SK-N-SH treated with all-trans-retinoic acid at 6 μM for 48 hours (cell line): Measurements from ENCODE around the gene CREB3.

Source experiments
- ARNTL ChIP-seq: fragments of 450-650 bp; formaldehyde crosslinking; IDR thresholded peaks from 2 replicates; pipeline ENCODE4 v1.5.0; 2020; ENCODE audit warnings: low read depth, mild to moderate bottlenecking, moderate library complexity, borderline replicate concordance
- BACH2 ChIP-seq: fragments of 250-450 bp; sonication (Bioruptor Pico); IDR thresholded peaks from 2 replicates; pipeline ENCODE4 v1.9.0; 2021; ENCODE audit warnings: mild to moderate bottlenecking, borderline replicate concordance
- ISL1 ChIP-seq: fragments of 250-450 bp; sonication (Bioruptor Pico); IDR thresholded peaks from 2 replicates; pipeline ENCODE4 v2.1.2; 2022; ENCODE audit warnings: mild to moderate bottlenecking, moderate library complexity
- OSR1 ChIP-seq: fragments of 250-450 bp; sonication (Bioruptor Pico); IDR thresholded peaks from 2 replicates; pipeline ENCODE4 v1.8.0; 2022; ENCODE audit warnings: moderate library complexity, mild to moderate bottlenecking, inconsistent platforms
- PPARA ChIP-seq: fragments of 250-450 bp; sonication (Bioruptor Pico); IDR thresholded peaks from 2 replicates; pipeline ENCODE4 v1.5.0; 2020; ENCODE audit warnings: mild to moderate bottlenecking, borderline replicate concordance
- RARB ChIP-seq: fragments of 250-450 bp; sonication (Bioruptor Pico); IDR thresholded peaks from 2 replicates; pipeline ENCODE4 v1.8.0; 2021; ENCODE audit warnings: mild to moderate bottlenecking, moderate library complexity
- TCF4 ChIP-seq: fragments of 250-450 bp; sonication (Bioruptor Pico); IDR thresholded peaks from 2 replicates; pipeline ENCODE4 v1.8.0; 2021; ENCODE audit warnings: mild to moderate bottlenecking, moderate library complexity, borderline replicate concordance
- ZFP3 ChIP-seq: fragments of 250-450 bp; sonication (Bioruptor Pico); IDR thresholded peaks from 2 replicates; pipeline ENCODE4 v1.5.0; 2020; ENCODE audit warnings: mild to moderate bottlenecking, moderate library complexity
- ZFP30 ChIP-seq: fragments of 450-650 bp; formaldehyde crosslinking; IDR thresholded peaks from 2 replicates; pipeline ENCODE4 v1.5.0; 2022; ENCODE audit warnings: mild to moderate bottlenecking, moderate library complexity
- TF ChIP-seq, protein P1 (sequence below): fragments of 250-450 bp; sonication (Bioruptor Pico); IDR thresholded peaks from 2 replicates; pipeline ENCODE4 v1.5.1; 2020; ENCODE audit warnings: low read depth, mild to moderate bottlenecking, moderate library complexity
- TF ChIP-seq, protein P2 (sequence below): fragments of 250-450 bp; sonication (Bioruptor Pico); IDR thresholded peaks from 2 replicates; pipeline ENCODE4 v1.8.0; 2021; ENCODE audit warnings: low read depth, mild to moderate bottlenecking, moderate library complexity, borderline replicate concordance

DNA sequence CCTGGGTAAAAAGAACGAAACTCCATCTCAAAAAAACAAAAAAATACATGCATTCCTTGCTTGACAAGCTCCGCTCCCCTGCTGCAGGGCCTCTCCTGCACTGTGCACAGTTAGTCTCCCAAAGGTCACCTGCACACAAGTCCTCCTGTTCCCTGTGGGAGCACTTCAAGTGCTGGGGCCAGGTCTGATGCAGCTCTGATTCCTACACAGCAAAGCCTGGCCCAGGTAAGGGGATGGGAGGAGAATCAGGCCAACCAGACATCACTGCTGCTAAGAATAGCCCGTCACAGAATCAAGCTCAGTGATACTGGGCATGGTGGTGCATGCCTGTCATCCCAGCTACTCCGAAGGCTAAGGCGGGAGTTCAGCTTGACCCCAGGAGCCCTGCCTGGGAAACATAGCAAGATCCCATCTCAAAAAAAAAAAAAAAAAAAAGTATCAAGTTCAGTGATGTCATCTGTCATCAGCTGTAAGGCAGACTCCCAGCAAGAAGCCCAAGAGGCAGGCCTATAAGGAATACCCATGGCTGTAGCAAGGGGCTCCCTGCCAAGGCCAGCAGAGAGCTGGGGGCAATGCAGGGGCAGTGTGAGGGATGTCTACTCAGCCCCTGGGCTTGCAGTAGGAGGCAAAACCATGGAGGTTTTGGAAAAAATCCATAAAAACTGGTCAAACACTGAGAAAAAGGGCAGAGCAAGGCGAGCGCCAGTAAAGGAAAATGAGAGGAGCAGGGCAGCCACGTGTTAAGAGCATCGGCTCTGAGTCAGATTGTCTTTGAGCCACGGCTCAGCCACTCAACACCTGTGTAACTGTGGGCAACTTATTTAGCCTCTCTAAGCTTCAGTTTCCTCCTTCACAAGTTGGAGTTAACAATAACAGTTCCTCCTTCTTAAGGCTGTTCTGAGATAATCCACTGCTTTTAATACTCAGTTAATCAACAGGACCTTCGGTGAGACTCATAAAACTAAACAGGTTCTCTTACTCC lies 46.0 kb upstream of the CREB3 start:
- TF ChIP-seq BACH2 = no peak
- no peak for TF ChIP-seq ZFP30
- TF ChIP-seq ARNTL = no peak
- no peak for TF ChIP-seq TCF4 (CRISPR knock-in tag)
- TF ChIP-seq, protein P1, sequence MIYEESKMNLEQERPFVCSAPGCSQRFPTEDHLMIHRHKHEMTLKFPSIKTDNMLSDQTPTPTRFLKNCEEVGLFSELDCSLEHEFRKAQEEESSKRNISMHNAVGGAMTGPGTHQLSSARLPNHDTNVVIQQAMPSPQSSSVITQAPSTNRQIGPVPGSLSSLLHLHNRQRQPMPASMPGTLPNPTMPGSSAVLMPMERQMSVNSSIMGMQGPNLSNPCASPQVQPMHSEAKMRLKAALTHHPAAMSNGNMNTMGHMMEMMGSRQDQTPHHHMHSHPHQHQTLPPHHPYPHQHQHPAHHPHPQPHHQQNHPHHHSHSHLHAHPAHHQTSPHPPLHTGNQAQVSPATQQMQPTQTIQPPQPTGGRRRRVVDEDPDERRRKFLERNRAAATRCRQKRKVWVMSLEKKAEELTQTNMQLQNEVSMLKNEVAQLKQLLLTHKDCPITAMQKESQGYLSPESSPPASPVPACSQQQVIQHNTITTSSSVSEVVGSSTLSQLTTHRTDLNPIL (CRISPR knock-in tag) = no peak
- TF ChIP-seq RARB (CRISPR knock-in tag) = no peak
- no peak for TF ChIP-seq ZFP3 (CRISPR knock-in tag)
- no peak for TF ChIP-seq OSR1 (CRISPR knock-in tag)
- no peak for TF ChIP-seq PPARA (CRISPR knock-in tag)
- TF ChIP-seq, protein P2, sequence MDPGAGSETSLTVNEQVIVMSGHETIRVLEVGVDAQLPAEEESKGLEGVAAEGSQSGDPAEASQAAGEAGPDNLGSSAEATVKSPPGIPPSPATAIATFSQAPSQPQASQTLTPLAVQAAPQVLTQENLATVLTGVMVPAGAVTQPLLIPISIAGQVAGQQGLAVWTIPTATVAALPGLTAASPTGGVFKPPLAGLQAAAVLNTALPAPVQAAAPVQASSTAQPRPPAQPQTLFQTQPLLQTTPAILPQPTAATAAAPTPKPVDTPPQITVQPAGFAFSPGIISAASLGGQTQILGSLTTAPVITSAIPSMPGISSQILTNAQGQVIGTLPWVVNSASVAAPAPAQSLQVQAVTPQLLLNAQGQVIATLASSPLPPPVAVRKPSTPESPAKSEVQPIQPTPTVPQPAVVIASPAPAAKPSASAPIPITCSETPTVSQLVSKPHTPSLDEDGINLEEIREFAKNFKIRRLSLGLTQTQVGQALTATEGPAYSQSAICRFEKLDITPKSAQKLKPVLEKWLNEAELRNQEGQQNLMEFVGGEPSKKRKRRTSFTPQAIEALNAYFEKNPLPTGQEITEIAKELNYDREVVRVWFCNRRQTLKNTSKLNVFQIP (CRISPR knock-in tag) = no peak
- no peak for TF ChIP-seq ISL1
